ENCODE results near the gene ZSWIM5.

DNA sequence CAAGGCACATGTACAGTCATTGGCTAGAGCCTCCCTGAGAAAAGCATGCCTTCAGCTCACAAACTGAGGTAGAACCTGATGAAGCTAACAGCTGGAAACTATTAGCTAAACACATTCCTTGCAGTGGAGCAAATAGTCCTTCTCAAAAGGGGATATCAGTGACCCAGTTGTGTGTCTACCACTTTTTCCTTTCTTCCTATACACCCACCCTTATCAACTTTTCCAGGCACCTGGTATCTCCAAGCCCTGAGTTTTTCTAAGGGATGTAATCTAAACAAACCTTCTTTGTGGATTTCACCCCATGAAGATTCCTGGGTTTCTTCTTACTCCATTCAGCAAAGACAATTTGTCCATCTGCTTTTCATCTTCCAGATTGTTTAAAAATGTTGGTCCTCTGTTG is 10.5 kb upstream of the ZSWIM5 start:
- TF ChIP-seq, protein P1, sequence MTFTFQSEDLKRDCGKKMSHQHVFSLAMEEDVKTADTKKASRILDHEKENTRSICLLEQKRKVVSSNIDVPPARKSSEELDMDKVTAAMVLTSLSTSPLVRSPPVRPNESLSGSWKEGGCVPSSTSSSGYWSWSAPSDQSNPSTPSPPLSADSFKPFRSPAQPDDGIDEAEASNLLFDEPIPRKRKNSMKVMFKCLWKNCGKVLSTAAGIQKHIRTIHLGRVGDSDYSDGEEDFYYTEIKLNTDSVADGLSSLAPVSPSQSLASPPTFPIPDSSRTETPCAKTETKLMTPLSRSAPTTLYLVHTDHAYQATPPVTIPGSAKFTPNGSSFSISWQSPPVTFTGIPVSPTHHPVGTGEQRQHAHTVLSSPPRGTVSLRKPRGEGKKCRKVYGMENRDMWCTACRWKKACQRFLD (tag by site-specific recombination; IDR thresholded peaks at IDR 0.05) = no peak
- TF ChIP-seq, protein P2, sequence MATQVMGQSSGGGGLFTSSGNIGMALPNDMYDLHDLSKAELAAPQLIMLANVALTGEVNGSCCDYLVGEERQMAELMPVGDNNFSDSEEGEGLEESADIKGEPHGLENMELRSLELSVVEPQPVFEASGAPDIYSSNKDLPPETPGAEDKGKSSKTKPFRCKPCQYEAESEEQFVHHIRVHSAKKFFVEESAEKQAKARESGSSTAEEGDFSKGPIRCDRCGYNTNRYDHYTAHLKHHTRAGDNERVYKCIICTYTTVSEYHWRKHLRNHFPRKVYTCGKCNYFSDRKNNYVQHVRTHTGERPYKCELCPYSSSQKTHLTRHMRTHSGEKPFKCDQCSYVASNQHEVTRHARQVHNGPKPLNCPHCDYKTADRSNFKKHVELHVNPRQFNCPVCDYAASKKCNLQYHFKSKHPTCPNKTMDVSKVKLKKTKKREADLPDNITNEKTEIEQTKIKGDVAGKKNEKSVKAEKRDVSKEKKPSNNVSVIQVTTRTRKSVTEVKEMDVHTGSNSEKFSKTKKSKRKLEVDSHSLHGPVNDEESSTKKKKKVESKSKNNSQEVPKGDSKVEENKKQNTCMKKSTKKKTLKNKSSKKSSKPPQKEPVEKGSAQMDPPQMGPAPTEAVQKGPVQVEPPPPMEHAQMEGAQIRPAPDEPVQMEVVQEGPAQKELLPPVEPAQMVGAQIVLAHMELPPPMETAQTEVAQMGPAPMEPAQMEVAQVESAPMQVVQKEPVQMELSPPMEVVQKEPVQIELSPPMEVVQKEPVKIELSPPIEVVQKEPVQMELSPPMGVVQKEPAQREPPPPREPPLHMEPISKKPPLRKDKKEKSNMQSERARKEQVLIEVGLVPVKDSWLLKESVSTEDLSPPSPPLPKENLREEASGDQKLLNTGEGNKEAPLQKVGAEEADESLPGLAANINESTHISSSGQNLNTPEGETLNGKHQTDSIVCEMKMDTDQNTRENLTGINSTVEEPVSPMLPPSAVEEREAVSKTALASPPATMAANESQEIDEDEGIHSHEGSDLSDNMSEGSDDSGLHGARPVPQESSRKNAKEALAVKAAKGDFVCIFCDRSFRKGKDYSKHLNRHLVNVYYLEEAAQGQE (tag by site-specific recombination; IDR thresholded peaks at IDR 0.05) = no peak

Data from HEK293 (cell line).